Caco-2 (cell line): ENCODE data around the gene SOX2. TPM values are rescaled to one million over a fixed set of nuclear protein-coding genes. Genes with fewer than 3 reads are reported as not detected.

Experiments
- BruUV-seq: library from RNA; stranded (reverse); fragments of 400-500 nt; replicated peaks from 2 replicates; lab custom pipeline; 2021; lab: Mats Ljungman, UMichigan
- CTCF ChIA-PET: fragments of 300-600 bp; sonication (Branson Sonifier 250); formaldehyde crosslinking; loops from one replicate; lab custom pipeline; 2022; ENCODE audit warnings: antibody characterized with exemption; lab: Charles Lee
- POLR2A ChIA-PET: fragments of 300-600 bp; sonication (Branson Sonifier 250); formaldehyde crosslinking; loops from one replicate; lab custom pipeline; 2022; ENCODE audit warnings: antibody characterized with exemption; lab: Charles Lee
- DNase-seq, 2 experiments: peaks; one replicate each; pipeline versions ENCODE4 v3.0.0 to v3.0.0-alpha.2; 2020 to 2022
- H3K27me3 ChIP-seq: replicated peaks from 2 replicates; pipeline ENCODE4 v1.6.0; 2011; ENCODE audit warnings: low read length; ENCODE audit not compliant: control insufficient read depth, insufficient read depth
- H3K36me3 ChIP-seq: 2 replicates; pipeline ENCODE4 v1.5.1; 2011; ENCODE audit warnings: low read length; ENCODE audit not compliant: control insufficient read depth, insufficient read depth
- H3K4me1 ChIP-seq: fragments of 250-450 bp; sonication (Bioruptor Pico); 2 replicates; pipeline ENCODE4 v1.5.1; 2020; ENCODE audit warnings: mild to moderate bottlenecking
- H3K4me3 ChIP-seq: 2 replicates; pipeline ENCODE4 v1.5.1; 2011; ENCODE audit warnings: low read depth, mild to moderate bottlenecking, control low read depth, low read length
- H3K9me3 ChIP-seq: fragments of 250-450 bp; sonication (Bioruptor Pico); 2 replicates; pipeline ENCODE4 v1.5.1; 2020; ENCODE audit warnings: mild to moderate bottlenecking, moderate library complexity
- H3K27ac Mint-ChIP-seq: one replicate; pipeline ENCODE4 v1.8.0; 2022; ENCODE audit warnings: mixed read lengths; ENCODE audit not compliant: unreplicated experiment
- H3K27me3 Mint-ChIP-seq: one replicate; pipeline ENCODE4 v1.8.0; 2022; ENCODE audit warnings: mixed read lengths; ENCODE audit not compliant: insufficient read depth, unreplicated experiment
- H3K36me3 Mint-ChIP-seq: one replicate; pipeline ENCODE4 v1.8.0; 2022; ENCODE audit warnings: mild to moderate bottlenecking, mixed read lengths; ENCODE audit not compliant: insufficient read depth, unreplicated experiment
- H3K4me1 Mint-ChIP-seq: one replicate; pipeline ENCODE4 v1.8.0; 2022; ENCODE audit warnings: low read depth, mixed read lengths; ENCODE audit not compliant: unreplicated experiment
- H3K4me3 Mint-ChIP-seq: one replicate; pipeline ENCODE4 v1.8.0; 2022; ENCODE audit warnings: mild to moderate bottlenecking, moderate library complexity, mixed read lengths; ENCODE audit not compliant: unreplicated experiment
- H3K9me3 Mint-ChIP-seq: one replicate; pipeline ENCODE4 v1.8.0; 2022; ENCODE audit warnings: mixed read lengths; ENCODE audit not compliant: unreplicated experiment
- intact Hi-C: fragments of 100-400 bp; cut with micrococcal nuclease; formaldehyde crosslinking; loops from one replicate; pipeline ENCODE4 v1.10.0; 2022; ENCODE audit not compliant: unreplicated experiment
- total RNA-seq: library from RNA; stranded (reverse); gene quantifications from 2 replicates; pipeline ENCODE4 v1.2.3, GENCODE V29; 2022
- TF ChIP-seq, protein P1 (sequence below), 2 experiments: fragments of 200-600 bp in 1 of 2; IDR thresholded peaks; 1 replicate in 1 of 2; 2 replicates in 1 of 2; pipeline versions ENCODE4 v1.5.1 to v1.8.0; 2011 to 2022; ENCODE audit warnings: antibody characterized with exemption in 1 of 2, control low read depth in 1 of 2, inconsistent platforms in 1 of 2, low read depth in 1 of 2, low read length in 1 of 2, mild to moderate bottlenecking in 1 of 2, moderate library complexity in 1 of 2; ENCODE audit not compliant: insufficient read depth in 1 of 2, severe bottlenecking in 1 of 2, unreplicated experiment in 1 of 2

SOX2 gene
- total RNA-seq, 1 experiment from 2014 or later: 34.1 TPM

DNA sequence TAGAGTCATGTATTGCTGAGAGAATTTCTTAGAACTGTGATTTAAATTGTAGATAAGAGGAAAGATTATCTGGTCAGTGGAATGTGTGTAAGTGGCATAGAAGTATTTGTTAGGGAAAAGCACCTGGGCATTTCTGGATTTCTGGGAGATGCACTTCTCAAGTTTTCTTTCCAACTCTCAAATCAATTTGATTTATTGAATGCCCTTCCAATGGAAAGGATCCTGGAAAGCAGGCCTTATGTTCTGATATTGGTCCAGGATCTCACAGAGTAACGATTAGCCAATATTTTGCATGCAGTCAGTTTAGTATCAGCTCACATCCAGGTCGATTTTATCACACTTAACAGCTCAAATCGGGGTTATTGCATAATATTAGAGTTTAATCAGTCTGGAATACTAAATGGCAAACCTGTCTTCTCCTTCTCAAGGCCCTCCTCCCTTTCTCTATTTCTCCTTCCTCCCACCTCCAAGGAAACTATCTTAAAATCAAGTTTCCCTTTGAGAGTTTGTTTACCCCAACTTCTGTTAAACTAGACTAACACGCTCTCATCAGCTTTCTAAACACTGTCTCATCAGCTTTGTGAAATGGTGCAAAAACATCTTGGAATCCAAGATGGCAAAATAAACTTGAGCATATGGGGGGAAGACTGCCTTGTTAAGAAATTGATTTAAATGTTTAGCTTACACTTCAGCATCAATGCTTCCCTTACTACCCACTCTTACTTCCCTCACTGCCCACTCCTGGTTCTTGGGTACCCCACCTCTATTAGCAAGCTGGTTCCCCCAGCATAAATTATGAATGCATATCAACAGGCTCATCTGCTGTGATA lies 9.5 kb downstream of the SOX2 start:
- Mint-ChIP-seq H3K9me3 (no peaks in the 10 kb centered on the region), H3K36me3 (no peaks in the 10 kb centered on the region), H3K27me3 (no peaks in the 10 kb centered on the region), H3K27ac (no peak overlapping the region), H3K4me1 (peaks cover 5% of the 10 kb centered on the region), H3K4me3 (no peak overlapping the region)
- H3K27me3 ChIP-seq: no peaks in the 10 kb centered on the region
- no TSS peak for BruUV-seq
- H3K4me3 ChIP-seq: no peak overlapping the region
- H3K9me3 ChIP-seq: no peaks in the 10 kb centered on the region
- TF ChIP-seq, protein P1, sequence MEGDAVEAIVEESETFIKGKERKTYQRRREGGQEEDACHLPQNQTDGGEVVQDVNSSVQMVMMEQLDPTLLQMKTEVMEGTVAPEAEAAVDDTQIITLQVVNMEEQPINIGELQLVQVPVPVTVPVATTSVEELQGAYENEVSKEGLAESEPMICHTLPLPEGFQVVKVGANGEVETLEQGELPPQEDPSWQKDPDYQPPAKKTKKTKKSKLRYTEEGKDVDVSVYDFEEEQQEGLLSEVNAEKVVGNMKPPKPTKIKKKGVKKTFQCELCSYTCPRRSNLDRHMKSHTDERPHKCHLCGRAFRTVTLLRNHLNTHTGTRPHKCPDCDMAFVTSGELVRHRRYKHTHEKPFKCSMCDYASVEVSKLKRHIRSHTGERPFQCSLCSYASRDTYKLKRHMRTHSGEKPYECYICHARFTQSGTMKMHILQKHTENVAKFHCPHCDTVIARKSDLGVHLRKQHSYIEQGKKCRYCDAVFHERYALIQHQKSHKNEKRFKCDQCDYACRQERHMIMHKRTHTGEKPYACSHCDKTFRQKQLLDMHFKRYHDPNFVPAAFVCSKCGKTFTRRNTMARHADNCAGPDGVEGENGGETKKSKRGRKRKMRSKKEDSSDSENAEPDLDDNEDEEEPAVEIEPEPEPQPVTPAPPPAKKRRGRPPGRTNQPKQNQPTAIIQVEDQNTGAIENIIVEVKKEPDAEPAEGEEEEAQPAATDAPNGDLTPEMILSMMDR (IDR thresholded peaks at IDR 0.05; ENCODE audit: insufficient read depth in 1 of 2, low read depth in 1 of 2, low read length in 1 of 2, severe bottlenecking in 1 of 2, unreplicated experiment in 1 of 2): no peak
- CTCF ChIA-PET: no interaction called here
- no peaks in the 10 kb centered on the region for H3K36me3 ChIP-seq
- intact Hi-C loops: no loop called here
- no peak for DNase-seq
- peaks cover 2% of the 10 kb centered on the region; the same call in 1 of the 2 replicates for H3K4me1 ChIP-seq
- POLR2A ChIA-PET: no interaction called here

DNA sequence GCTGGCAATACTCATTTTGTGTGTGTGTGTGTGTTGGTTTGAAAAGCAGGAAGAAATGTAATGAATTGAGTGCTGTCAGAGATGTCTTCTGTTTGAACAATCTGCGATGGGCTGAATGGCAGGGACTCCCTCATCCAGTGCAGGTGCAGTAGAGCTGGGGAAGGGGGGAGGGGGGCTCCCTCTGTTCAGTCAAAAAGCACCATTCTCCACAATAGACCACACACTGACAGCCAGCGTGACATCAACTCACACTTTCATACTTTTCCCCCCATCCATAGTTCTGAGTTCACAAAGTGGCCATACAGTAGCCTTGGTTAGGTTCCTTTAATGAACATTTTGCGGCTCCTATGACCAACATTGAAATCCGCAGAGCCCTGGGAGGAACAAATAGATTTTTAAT lies 10.4 kb downstream of the SOX2 start:
- POLR2A ChIA-PET: no interaction called here
- H3K36me3 ChIP-seq: no peaks in the 10 kb centered on the region
- intact Hi-C loops: no loop called here
- no peak for DNase-seq
- Mint-ChIP-seq H3K9me3 (no peaks in the 10 kb centered on the region), H3K4me1 (peaks cover 5% of the 10 kb centered on the region), H3K27ac (no peak overlapping the region), H3K27me3 (no peaks in the 10 kb centered on the region), H3K36me3 (peaks cover 4% of the 10 kb centered on the region), H3K4me3 (no peak overlapping the region)
- H3K27me3 ChIP-seq: no peaks in the 10 kb centered on the region
- H3K4me1 ChIP-seq: peaks cover 4% of the 10 kb centered on the region; the same call in 1 of the 2 replicates
- H3K9me3 ChIP-seq: no peaks in the 10 kb centered on the region
- no TSS peak for BruUV-seq
- CTCF ChIA-PET: no interaction called here
- no peak overlapping the region for H3K4me3 ChIP-seq
- TF ChIP-seq, protein P1 (IDR thresholded peaks at IDR 0.05; ENCODE audit: insufficient read depth in 1 of 2, low read depth in 1 of 2, low read length in 1 of 2, severe bottlenecking in 1 of 2, unreplicated experiment in 1 of 2): no peak

DNA sequence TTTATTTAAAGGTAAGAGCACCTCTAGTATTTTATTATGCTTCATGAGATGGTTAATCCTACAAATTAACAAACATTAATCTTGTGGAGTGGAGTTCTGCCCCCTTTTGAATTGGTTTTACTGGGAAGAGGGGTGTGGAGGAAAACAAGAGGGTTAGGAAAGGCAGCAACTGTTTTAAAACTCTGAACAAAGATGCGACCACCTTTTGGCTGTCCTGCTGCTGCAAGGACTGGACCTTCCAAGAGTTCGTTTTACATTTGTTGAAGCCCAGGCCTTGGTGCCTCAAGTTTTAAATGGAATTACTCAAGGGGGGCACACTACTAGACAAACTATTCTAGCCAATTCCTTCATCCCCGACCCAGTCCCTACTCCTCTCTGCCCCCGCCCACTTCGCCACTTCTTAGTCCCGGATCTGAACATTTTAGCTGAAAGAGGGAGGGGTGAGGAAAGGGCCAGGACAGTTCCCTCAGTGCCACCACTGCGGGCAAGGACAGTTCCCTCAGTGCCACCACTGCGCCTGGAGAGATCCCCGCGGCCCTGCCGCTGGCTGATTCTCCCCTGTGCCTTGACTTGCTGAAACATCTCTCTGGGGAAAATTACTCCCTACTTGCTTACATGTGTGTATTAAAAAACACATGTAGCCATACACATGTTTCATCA lies 11.2 kb downstream of the SOX2 start:
- BruUV-seq: no TSS peak
- H3K27me3 Mint-ChIP-seq: no peaks in the 10 kb centered on the region
- TF ChIP-seq, protein P1 (IDR thresholded peaks at IDR 0.05; ENCODE audit: insufficient read depth in 1 of 2, low read depth in 1 of 2, low read length in 1 of 2, severe bottlenecking in 1 of 2, unreplicated experiment in 1 of 2): no peak
- peaks cover 5% of the 10 kb centered on the region for H3K4me1 Mint-ChIP-seq
- POLR2A ChIA-PET: no interaction called here
- no peak for DNase-seq
- intact Hi-C loops: no loop called here
- Histone ChIP-seq H3K36me3 (no peaks in the 10 kb centered on the region), H3K4me3 (no peak overlapping the region), H3K4me1 (peaks cover 4% of the 10 kb centered on the region), H3K27me3 (no peaks in the 10 kb centered on the region), H3K9me3 (no peaks in the 10 kb centered on the region)
- H3K36me3 Mint-ChIP-seq: peaks cover 4% of the 10 kb centered on the region
- no peaks in the 10 kb centered on the region for H3K9me3 Mint-ChIP-seq
- CTCF ChIA-PET: no interaction called here
- no peak overlapping the region for H3K4me3 Mint-ChIP-seq
- no peak overlapping the region for H3K27ac Mint-ChIP-seq
